ENCODE measurements around the gene RAB4A. TPM values are rescaled to one million over a fixed set of nuclear protein-coding genes. Genes with fewer than 3 reads are reported as not detected.

RAB4A gene
- total and polyA plus RNA-seq, 2 of the 13 experiments (the other 11 are each of a cell fraction or from before 2014, with no cell fraction given), result 56.0 to 80.1 TPM

GRCh38 chr1:229252228-229252984 is 18.5 kb upstream of the RAB4A start (continued):
- no peak for TF ChIP-seq ZNF12 (CRISPR knock-in tag; IDR thresholded peaks at IDR 0.05)
- no peak for TF ChIP-seq ZFP36L2 (CRISPR knock-in tag; IDR thresholded peaks at IDR 0.05)
- no peak for TF ChIP-seq RARA (CRISPR knock-in tag; IDR thresholded peaks at IDR 0.05)

DNA sequence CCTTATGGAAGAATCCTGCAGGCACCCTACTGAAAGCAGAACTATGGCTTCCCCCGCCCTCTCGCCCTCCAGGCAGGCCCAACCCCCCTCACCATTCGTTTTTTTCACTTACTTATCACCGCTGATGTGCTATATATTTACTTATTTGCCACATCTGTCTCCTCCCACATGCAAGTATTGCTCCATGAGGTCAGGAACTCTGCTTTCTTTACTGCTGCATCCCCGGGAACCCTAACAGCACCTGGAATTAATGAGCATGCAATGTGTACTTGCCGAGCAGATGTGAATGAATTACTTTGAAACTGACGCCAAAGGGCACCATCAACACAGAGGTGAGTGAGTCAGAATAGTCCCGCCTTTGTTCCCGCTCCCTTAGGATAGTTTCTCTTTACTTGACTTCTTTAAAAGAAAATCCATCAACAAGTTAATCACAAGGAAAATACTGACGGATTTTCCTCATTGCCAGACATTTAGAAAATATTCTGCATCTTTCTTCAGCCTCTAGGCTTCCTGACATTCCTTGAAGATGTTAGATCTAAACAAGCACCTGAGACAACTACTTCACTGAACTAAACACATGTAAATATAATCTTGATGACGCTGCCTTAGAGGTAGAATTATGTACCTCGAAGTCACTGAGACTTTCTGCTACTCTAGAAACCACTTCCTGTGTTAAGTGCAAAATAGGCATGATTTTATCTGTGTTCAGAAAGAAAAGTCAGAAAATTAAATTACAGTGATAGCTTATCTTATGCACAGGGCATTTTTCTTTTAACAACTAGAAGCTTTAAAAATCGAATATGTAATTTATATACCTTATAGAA is 17.5 kb upstream of the RAB4A start:
- peak overlapping the region; percentile 10; the same call in 1 of the 2 replicates for H3K9ac ChIP-seq (ENCODE audit: insufficient read depth, low read depth, low read length)
- H3K27me3 ChIP-seq (ENCODE audit: control insufficient read depth in 1 of 2, insufficient read depth in 2 of 2, low read length in 2 of 2), result peaks cover 0 to 8% of the 10 kb centered on the region in 2 experiments; a peak in 2 of 5 replicates
- H2AFZ ChIP-seq (ENCODE audit: low read length), result no peak overlapping the region
- H3K27ac ChIP-seq (ENCODE audit: extremely low read length, insufficient read depth, low read length), result no peak overlapping the region
- FAIRE-seq (peak; percentile 70), DNase-seq (ENCODE audit: low spot score) (peak; percentile 75), ATAC-seq (peak; percentile 79)
- in situ Hi-C loops (cut with HindIII; ENCODE audit: extremely low pct_ligation_motif_present, low pct_unique_long_range_greater_than_20kb) (no loop called here), intact Hi-C loops (cut with micrococcal nuclease; ENCODE audit: unreplicated experiment) (loop anchor here (10.0 kb wide), 1 partner anchor 559 kb away; no protein-coding TSS in a partner anchor)
- no peaks in the 10 kb centered on the region for H3K79me2 ChIP-seq (ENCODE audit: insufficient read depth, low read length)
- H3K36me3 ChIP-seq (replicated peaks in 1 of 2; ENCODE audit: control insufficient read depth in 1 of 2, insufficient read depth in 2 of 2, low read length in 2 of 2), result no peaks in the 10 kb centered on the region
- H4K20me1 ChIP-seq (ENCODE audit: insufficient read depth, low read length), result no peaks in the 10 kb centered on the region
- H3K9me3 ChIP-seq (ENCODE audit: low read length), result no peaks in the 10 kb centered on the region
- CTCF ChIA-PET (ENCODE audit: low intra/inter-chr PET ratio, low total read pairs), result no interaction called here
- 1% methylated on average over 13 of the region's 13 CpGs for WGBS (ENCODE audit: low lambda C conversion rate)
- POLR2A ChIA-PET, result no interaction called here
- peak overlapping the region; percentile 38 to 46 (median 40); a peak in 5 of 6 replicates for H3K4me3 ChIP-seq (replicated peaks in 1 of 3; ENCODE audit: insufficient read depth in 1 of 3, low read depth in 2 of 3, low read length in 3 of 3)
- peaks cover 52% of the 10 kb centered on the region for H3K4me1 ChIP-seq (ENCODE audit: insufficient read depth, low read length)
- peak overlapping the region; percentile 80 for H3K4me2 ChIP-seq (ENCODE audit: low read depth, low read length)
- BruUV-seq (replicated peaks), result no TSS peak
- TF ChIP-seq PCBP2 (optimal IDR thresholded peaks at IDR 0.05; ENCODE audit: low read depth, low read length, poor library complexity, severe bottlenecking), result no peak
- TF ChIP-seq HHEX (CRISPR knock-in tag; IDR thresholded peaks at IDR 0.05), result peak; percentile 26; the same call in 1 of the 2 replicates
- TF ChIP-seq MZF1 (CRISPR knock-in tag; IDR thresholded peaks at IDR 0.05; ENCODE audit: borderline replicate concordance), result no peak
- TF ChIP-seq SMAD1 (CRISPR knock-in tag; IDR thresholded peaks at IDR 0.05; ENCODE audit: borderline replicate concordance, low read depth), result no peak
- no peak for TF ChIP-seq PRDM10 (CRISPR knock-in tag; IDR thresholded peaks at IDR 0.05; ENCODE audit: low read depth)
- no peak for TF ChIP-seq HMG20B (CRISPR knock-in tag; conservative IDR thresholded peaks at IDR 0.05)
- TF ChIP-seq ZNF646 (CRISPR knock-in tag; IDR thresholded peaks at IDR 0.05), result no peak

Data from HepG2 (cell line).